LNCaP clone FGC (cell line): Measurements from ENCODE around the gene OGFOD1.
A peak's percentile ranks its signal among the peaks of the same experiment; 100 is the strongest.

Source experiments
- DNase-seq: peaks from one replicate; pipeline ENCODE4 v3.0.0-alpha.2; 2011; ENCODE audit warnings: low read depth
- H3K4me3 ChIP-seq: 2 replicates; pipeline ENCODE4 v1.5.1; 2011; ENCODE audit warnings: mild to moderate bottlenecking, low read depth, low read length, control low read depth
- TF ChIP-seq, protein P1 (sequence below): IDR thresholded peaks from 2 replicates; pipeline ENCODE4 v1.5.1; 2012; ENCODE audit warnings: mild to moderate bottlenecking; ENCODE audit not compliant: control insufficient read depth, insufficient read depth; ENCODE audit errors: extremely low read depth

Gene OGFOD1

GRCh38 chr16:56450986-56451752, at the start of gene OGFOD1, which contains the start of gene NUDT21:
OGFOD1 (plus strand) TSS chr16:56451554; CDS start chr16:56451613, 59 bp downstream.
NUDT21 (minus strand) TSS chr16:56451332; CDS start chr16:56451202, 130 bp downstream.
- peak; percentile 95 for DNase-seq
- TF ChIP-seq, protein P1, sequence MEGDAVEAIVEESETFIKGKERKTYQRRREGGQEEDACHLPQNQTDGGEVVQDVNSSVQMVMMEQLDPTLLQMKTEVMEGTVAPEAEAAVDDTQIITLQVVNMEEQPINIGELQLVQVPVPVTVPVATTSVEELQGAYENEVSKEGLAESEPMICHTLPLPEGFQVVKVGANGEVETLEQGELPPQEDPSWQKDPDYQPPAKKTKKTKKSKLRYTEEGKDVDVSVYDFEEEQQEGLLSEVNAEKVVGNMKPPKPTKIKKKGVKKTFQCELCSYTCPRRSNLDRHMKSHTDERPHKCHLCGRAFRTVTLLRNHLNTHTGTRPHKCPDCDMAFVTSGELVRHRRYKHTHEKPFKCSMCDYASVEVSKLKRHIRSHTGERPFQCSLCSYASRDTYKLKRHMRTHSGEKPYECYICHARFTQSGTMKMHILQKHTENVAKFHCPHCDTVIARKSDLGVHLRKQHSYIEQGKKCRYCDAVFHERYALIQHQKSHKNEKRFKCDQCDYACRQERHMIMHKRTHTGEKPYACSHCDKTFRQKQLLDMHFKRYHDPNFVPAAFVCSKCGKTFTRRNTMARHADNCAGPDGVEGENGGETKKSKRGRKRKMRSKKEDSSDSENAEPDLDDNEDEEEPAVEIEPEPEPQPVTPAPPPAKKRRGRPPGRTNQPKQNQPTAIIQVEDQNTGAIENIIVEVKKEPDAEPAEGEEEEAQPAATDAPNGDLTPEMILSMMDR, result no peak
- H3K4me3 ChIP-seq, result peak within 1 kb of the TSS; percentile 85

DNA sequence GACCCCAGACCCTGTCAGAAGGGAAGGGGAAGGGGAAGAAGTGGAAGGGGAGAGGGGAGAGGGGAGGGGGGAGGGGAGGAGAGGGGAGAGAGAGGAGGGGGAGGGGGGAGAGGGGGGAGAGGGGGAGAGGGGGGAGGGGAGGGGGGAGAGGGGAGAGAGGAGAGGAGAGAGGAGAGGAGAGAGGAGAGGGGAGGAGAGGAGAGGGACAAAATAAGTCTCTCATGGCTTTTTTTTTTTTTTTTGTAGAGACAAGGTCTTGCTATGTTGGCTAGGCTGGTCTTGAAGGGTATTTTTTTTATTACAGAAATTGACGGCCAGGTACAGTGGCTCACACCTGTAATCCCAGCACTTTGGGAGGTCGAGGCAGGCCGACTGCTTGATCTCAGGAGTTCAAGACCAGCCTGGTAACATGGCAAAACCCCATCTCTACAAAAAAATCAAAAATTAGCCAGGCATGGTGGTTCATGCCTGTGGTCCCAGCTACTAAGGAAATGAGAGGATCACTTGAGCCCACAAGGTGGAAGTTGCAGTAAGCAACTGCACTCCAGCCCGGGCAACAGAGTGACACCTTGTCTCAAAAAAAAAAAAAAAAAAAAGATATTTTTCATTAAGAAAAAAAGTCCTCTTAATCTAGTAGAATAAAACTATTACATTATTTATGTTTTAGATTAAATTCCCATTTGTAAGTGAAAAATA, 45.2 kb upstream of the OGFOD1 start:
- H3K4me3 ChIP-seq, result no peak overlapping the region
- TF ChIP-seq, protein P1, result no peak
- DNase-seq, result no peak

GRCh38 chr16:56408379-56409098, 42.8 kb upstream of the OGFOD1 start:
- TF ChIP-seq, protein P1, result no peak
- no peak for DNase-seq
- H3K4me3 ChIP-seq, result no peak overlapping the region

GRCh38 chr16:56409195-56409594, 42.2 kb upstream of the OGFOD1 start:
- H3K4me3 ChIP-seq, result no peak overlapping the region
- peak; percentile 65 for DNase-seq
- TF ChIP-seq, protein P1, result no peak

- TF ChIP-seq, protein P1, result no peak
- no peak overlapping the region for H3K4me3 ChIP-seq
- DNase-seq, result no peak
Measured at GRCh38 chr16:56411123-56411522, 40.2 kb upstream of the OGFOD1 start.

GRCh38 chr16:56411624-56412023, 39.7 kb upstream of the OGFOD1 start:
- no peak overlapping the region for H3K4me3 ChIP-seq
- TF ChIP-seq, protein P1, result no peak
- no peak for DNase-seq
